Measurements from ENCODE around the gene MROH9. TPM values are rescaled to one million over a fixed set of nuclear protein-coding genes. Genes with fewer than 3 reads are reported as not detected.

Gene MROH9
- total RNA-seq, 1 donor from 2014 or later = not detected

- ATAC-seq = no peak
These were observed 148.8 kb downstream of the MROH9 start for GRCh38 chr1:171084091-171084490.

- no peak for ATAC-seq
These were observed 149.5 kb downstream of the MROH9 start for GRCh38 chr1:171084870-171085269.

GRCh38 chr1:171087896-171088295 lies 152.6 kb downstream of the MROH9 start:
- no peak for ATAC-seq

- ATAC-seq = no peak
These were observed 155.3 kb downstream of the MROH9 start, which contains the start of gene FMO3 for GRCh38 chr1:171090604-171091003. TSS of gene FMO3 (plus strand) at chr1:171090905. CDS start at chr1:171092659, 1,754 bp downstream.

- ATAC-seq = no peak
These were observed 168.5 kb downstream of the MROH9 start for GRCh38 chr1:171103862-171104261.

- ATAC-seq = no peak
These were observed 172.1 kb downstream of the MROH9 start for GRCh38 chr1:171107262-171107940.

GRCh38 chr1:171107969-171108368 lies 172.6 kb downstream of the MROH9 start:
- no peak for ATAC-seq

- ATAC-seq = no peak
These were observed 174.6 kb downstream of the MROH9 start for GRCh38 chr1:171109966-171110365.

- ATAC-seq = no peak
These were observed 175.4 kb downstream of the MROH9 start for GRCh38 chr1:171110621-171111326.

- no peak for ATAC-seq
These were observed 176.8 kb downstream of the MROH9 start for GRCh38 chr1:171112119-171112518.

- ATAC-seq = no peak
These were observed 178.0 kb downstream of the MROH9 start for GRCh38 chr1:171113382-171113781.

Other genes starting within 250 kb of the MROH9 start
- 1.4 TPM for gene FMO3, start 155.4 kb downstream of the MROH9 start, total RNA-seq
- gene FMO2, start 249.8 kb downstream of the MROH9 start, total RNA-seq = 113 TPM

Measured in esophagus mucosa (tissue), 1 donor.